Posterior cingulate gyrus (tissue), 11 donors: ENCODE data around the gene MFN2.
"Not testable (repeated sequence)": the region's sequence is repeated elsewhere in the genome, so short reads cannot be mapped to it uniquely, and the experiment has no call there.

Source experiments
- DNase-seq, 10 donors: peaks; one replicate each; pipeline versions ENCODE4 v3.0.0 to v3.0.0-alpha.2; 2020 to 2021; ENCODE audit warnings: mixed read lengths in 3 of 10
- intact Hi-C: fragments of 100-400 bp; cut with DNase I; formaldehyde crosslinking; loops from one replicate; pipeline ENCODE4 v1.15.1; 2023

Gene MFN2

GRCh38 chr1:11990303-11991032, 10.2 kb downstream of the MFN2 start:
- peak in 1 of 10 donors; percentile 5 for DNase-seq
- intact Hi-C loops, result no loop called here

- intact Hi-C loops, result no loop called here
- peak in 1 of 10 donors; percentile 25 for DNase-seq
These were observed 11.9 kb downstream of the MFN2 start for GRCh38 chr1:11991969-11992676.

- intact Hi-C loops, result no loop called here
- peak in 2 of 10 donors; percentile 22 to 25 for DNase-seq
These were observed 17.0 kb downstream of the MFN2 start for GRCh38 chr1:11997081-11997850.

- DNase-seq, result peak in 2 of 10 donors; percentile 44 to 59
- intact Hi-C loops, result no loop called here
These were observed 18.4 kb downstream of the MFN2 start for GRCh38 chr1:11998636-11999035.

- intact Hi-C loops, result no loop called here
- DNase-seq, result no peak
These were observed 19.0 kb downstream of the MFN2 start for GRCh38 chr1:11999236-11999635.

GRCh38 chr1:12001249-12001917, 21.1 kb downstream of the MFN2 start:
- intact Hi-C loops, result no loop called here
- DNase-seq, result peak in 8 of 10 donors; percentile 30 to 80 (median 48)

GRCh38 chr1:12001996-12002493, 21.8 kb downstream of the MFN2 start:
- peak in 2 of 10 donors; percentile 66 to 73 for DNase-seq
- intact Hi-C loops, result no loop called here

- DNase-seq, result peak in 3 of 10 donors; percentile 51 to 81 (median 60)
- intact Hi-C loops, result no loop called here
These were observed 23.5 kb downstream of the MFN2 start for GRCh38 chr1:12003762-12004161.

GRCh38 chr1:12005488-12006166, 25.4 kb downstream of the MFN2 start:
- intact Hi-C loops, result no loop called here
- DNase-seq, result peak in 2 of 10 donors; percentile 47 to 71

GRCh38 chr1:12006167-12006921, 26.1 kb downstream of the MFN2 start:
- intact Hi-C loops, result no loop called here
- DNase-seq, result peak in 3 of 10 donors; percentile 44 to 78 (median 52)

- intact Hi-C loops, result no loop called here
- DNase-seq, result peak in 3 of 10 donors; percentile 47 to 57 (median 54)
These were observed 27.0 kb downstream of the MFN2 start for GRCh38 chr1:12007204-12007603.

GRCh38 chr1:12008355-12008754, 28.1 kb downstream of the MFN2 start:
- intact Hi-C loops, result not testable (repeated sequence)

GRCh38 chr1:12009318-12009947, 29.2 kb downstream of the MFN2 start:
- intact Hi-C loops, result no loop called here
- DNase-seq, result peak in 3 of 10 donors; percentile 54 to 62 (median 59)

More at GRCh38 chr1:12008355-12008754, 28.1 kb downstream of the MFN2 start:
- peak in 3 of 10 donors; percentile 16 to 70 (median 52) for DNase-seq

- intact Hi-C loops, result no loop called here
- DNase-seq, result peak in 3 of 10 donors; percentile 38 to 58 (median 51)
These were observed 30.7 kb downstream of the MFN2 start for GRCh38 chr1:12010746-12011570.

- intact Hi-C loops, result no loop called here
- peak in 3 of 10 donors; percentile 50 to 80 (median 69) for DNase-seq
These were observed 31.8 kb downstream of the MFN2 start for GRCh38 chr1:12011998-12012397.

- DNase-seq, result peak in 3 of 10 donors; percentile 54 to 72 (median 55)
- intact Hi-C loops, result no loop called here
These were observed 32.5 kb downstream of the MFN2 start for GRCh38 chr1:12012560-12013316.
